ENCODE data around the gene ITIH5. TPM values are rescaled to one million over a fixed set of nuclear protein-coding genes. Genes with fewer than 3 reads are reported as not detected.

Gene ITIH5
- total RNA-seq, 1 donor from 2014 or later = 1.5 TPM

GRCh38 chr10:7625009-7625408, 41.8 kb downstream of the ITIH5 start:
- H3K27ac Mint-ChIP-seq = no peak overlapping the region
- no peak for TF ChIP-seq CTCF (IDR thresholded peaks at IDR 0.05; ENCODE audit: unreplicated experiment)
- no peak overlapping the region for H3K4me3 Mint-ChIP-seq (ENCODE audit: low read depth)
- no peaks in the 10 kb centered on the region for H3K36me3 Mint-ChIP-seq (ENCODE audit: insufficient read depth)
- H3K4me1 Mint-ChIP-seq (ENCODE audit: low read depth) = no peaks in the 10 kb centered on the region
- H3K27me3 Mint-ChIP-seq = peaks cover 13% of the 10 kb centered on the region
- DNase-seq (ENCODE audit: low spot score, unreplicated experiment) = no peak
- H3K9me3 Mint-ChIP-seq (ENCODE audit: low read depth) = no peaks in the 10 kb centered on the region

GRCh38 chr10:7622969-7623368, 43.8 kb downstream of the ITIH5 start:
- no peak for DNase-seq (ENCODE audit: low spot score, unreplicated experiment)
- peak; percentile 30 for TF ChIP-seq CTCF (IDR thresholded peaks at IDR 0.05; ENCODE audit: unreplicated experiment)
- Mint-ChIP-seq H3K9me3 (ENCODE audit: low read depth) (no peaks in the 10 kb centered on the region), H3K4me3 (ENCODE audit: low read depth) (no peak overlapping the region), H3K27ac (no peak overlapping the region), H3K27me3 (peaks cover 17% of the 10 kb centered on the region), H3K4me1 (ENCODE audit: low read depth) (no peaks in the 10 kb centered on the region), H3K36me3 (ENCODE audit: insufficient read depth) (no peaks in the 10 kb centered on the region)

- no peak for DNase-seq (ENCODE audit: low spot score, unreplicated experiment)
- no peaks in the 10 kb centered on the region for H3K9me3 Mint-ChIP-seq (ENCODE audit: low read depth)
- no peak overlapping the region for H3K27ac Mint-ChIP-seq
- no peak overlapping the region for H3K4me3 Mint-ChIP-seq (ENCODE audit: low read depth)
- no peaks in the 10 kb centered on the region for H3K4me1 Mint-ChIP-seq (ENCODE audit: low read depth)
- no peaks in the 10 kb centered on the region for H3K36me3 Mint-ChIP-seq (ENCODE audit: insufficient read depth)
- no peak for TF ChIP-seq CTCF (IDR thresholded peaks at IDR 0.05; ENCODE audit: unreplicated experiment)
- peaks cover 11% of the 10 kb centered on the region for H3K27me3 Mint-ChIP-seq
Observed at GRCh38 chr10:7618461-7618860, 48.3 kb downstream of the ITIH5 start.

GRCh38 chr10:7611909-7612308, 54.9 kb downstream of the ITIH5 start:
- H3K36me3 Mint-ChIP-seq (ENCODE audit: insufficient read depth) = no peaks in the 10 kb centered on the region
- no peak for DNase-seq (ENCODE audit: low spot score, unreplicated experiment)
- no peaks in the 10 kb centered on the region for H3K9me3 Mint-ChIP-seq (ENCODE audit: low read depth)
- H3K27me3 Mint-ChIP-seq = peaks cover 15% of the 10 kb centered on the region
- H3K4me1 Mint-ChIP-seq (ENCODE audit: low read depth) = peaks cover 5% of the 10 kb centered on the region
- TF ChIP-seq CTCF (IDR thresholded peaks at IDR 0.05; ENCODE audit: unreplicated experiment) = no peak
- H3K4me3 Mint-ChIP-seq (ENCODE audit: low read depth) = no peak overlapping the region
- H3K27ac Mint-ChIP-seq = no peak overlapping the region

- no peak for TF ChIP-seq CTCF (IDR thresholded peaks at IDR 0.05; ENCODE audit: unreplicated experiment)
- Mint-ChIP-seq H3K4me3 (ENCODE audit: low read depth) (no peak overlapping the region), H3K9me3 (ENCODE audit: low read depth) (no peaks in the 10 kb centered on the region)
Observed at GRCh38 chr10:7610651-7611389, 55.9 kb downstream of the ITIH5 start.

More at GRCh38 chr10:7610651-7611389, 55.9 kb downstream of the ITIH5 start:
- peaks cover 5% of the 10 kb centered on the region for H3K4me1 Mint-ChIP-seq (ENCODE audit: low read depth)
- no peak overlapping the region for H3K27ac Mint-ChIP-seq
- H3K27me3 Mint-ChIP-seq = peaks cover 16% of the 10 kb centered on the region
- DNase-seq (ENCODE audit: low spot score, unreplicated experiment) = no peak
- H3K36me3 Mint-ChIP-seq (ENCODE audit: insufficient read depth) = no peaks in the 10 kb centered on the region
